ENCODE measurements around the gene GRM8. TPM values are rescaled to one million over a fixed set of nuclear protein-coding genes. Genes with fewer than 3 reads are reported as not detected.

The GRM8 gene
- total and polyA plus RNA-seq, 9 of the 15 experiments (the other 6 are each of a cell fraction or from before 2014, with no cell fraction given): 0.13 TPM; not detected in 7

DNA sequence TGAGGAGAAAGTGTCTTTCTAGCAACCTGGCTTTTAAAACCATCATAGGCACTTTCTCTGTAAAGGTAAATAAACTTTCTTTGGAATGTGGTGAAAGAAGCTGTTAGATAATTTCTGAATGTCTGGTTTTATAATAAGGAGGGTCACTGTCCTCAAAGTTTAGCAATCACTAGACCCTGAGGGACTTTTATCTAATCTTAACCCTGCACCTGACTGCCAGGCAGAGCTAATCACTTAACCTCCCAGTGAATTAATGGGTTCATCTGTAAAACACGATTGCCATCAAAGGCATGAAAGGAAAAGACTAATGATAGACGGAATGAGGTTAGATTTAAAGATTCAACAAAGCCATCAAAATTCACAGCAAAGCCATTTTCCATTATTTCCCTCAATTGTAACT is 553.8 kb downstream of the GRM8 start (continued):
- no peak for TF ChIP-seq SP1 (CRISPR knock-in tag; IDR thresholded peaks at IDR 0.05)
- no peak for TF ChIP-seq PREB (CRISPR knock-in tag; IDR thresholded peaks at IDR 0.05)
- no peak for TF ChIP-seq ELF2 (CRISPR knock-in tag; IDR thresholded peaks at IDR 0.05)
- TF ChIP-seq ZNF707 (CRISPR knock-in tag; conservative IDR thresholded peaks at IDR 0.05): no peak
- no peak for TF ChIP-seq SREBF1 (IDR thresholded peaks at IDR 0.05; ENCODE audit: borderline replicate concordance, low read depth, low read length)
- TF ChIP-seq CHCHD3 (CRISPR knock-in tag; IDR thresholded peaks at IDR 0.05): no peak
- TF ChIP-seq ZNF140 (CRISPR knock-in tag; IDR thresholded peaks at IDR 0.05): no peak
- TF ChIP-seq NFE2L1 (tag; IDR thresholded peaks at IDR 0.05; ENCODE audit: borderline replicate concordance, low read depth): no peak
- TF ChIP-seq ARID1B (IDR thresholded peaks at IDR 0.05): peak; percentile 92
- no peak for TF ChIP-seq PTBP1 (IDR thresholded peaks at IDR 0.05; ENCODE audit: low read depth, low read length)
- TF ChIP-seq ZC3H4 (CRISPR knock-in tag; IDR thresholded peaks at IDR 0.05; ENCODE audit: borderline replicate concordance): no peak
- no peak for TF ChIP-seq KLF1 (tag; IDR thresholded peaks at IDR 0.05)
- TF ChIP-seq ZC3H11A (IDR thresholded peaks at IDR 0.05; ENCODE audit: low read depth, low read length): no peak
- no peak for TF ChIP-seq BCOR (IDR thresholded peaks at IDR 0.05)
- TF ChIP-seq TRIM24 (IDR thresholded peaks at IDR 0.05): 0 out of 4 replicates have a peak, but pooled peaks of 1 of the 2 experiments have one; percentile 20
- TF ChIP-seq BRD9 (IDR thresholded peaks at IDR 0.05; ENCODE audit: low read depth, partially characterized antibody): no peak
- no peak for TF ChIP-seq CHD2 (IDR thresholded peaks at IDR 0.05; ENCODE audit: low read depth, low read length)
- TF ChIP-seq TARDBP (IDR thresholded peaks at IDR 0.05): no peak
- no peak for TF ChIP-seq BDP1 (IDR thresholded peaks at IDR 0.05; ENCODE audit: insufficient read depth, insufficient read length)
- no peak for TF ChIP-seq NKRF (IDR thresholded peaks at IDR 0.05; ENCODE audit: borderline replicate concordance)
- TF ChIP-seq EP300 (IDR thresholded peaks at IDR 0.05; ENCODE audit: low read length): peak; percentile 89
- 0 out of 4 replicates have a peak, but pooled peaks of 1 of the 2 experiments have one; percentile 62 for TF ChIP-seq ZMIZ1 (IDR thresholded peaks at IDR 0.05; ENCODE audit: low read depth in 2 of 2, low read length in 2 of 2)
- TF ChIP-seq FOXP1 (CRISPR knock-in tag; IDR thresholded peaks at IDR 0.05): no peak
- no peak for TF ChIP-seq CREB3 (tag; conservative IDR thresholded peaks at IDR 0.05; ENCODE audit: low read depth)
- TF ChIP-seq HMG20B (CRISPR knock-in tag; IDR thresholded peaks at IDR 0.05): no peak

Data from K562 (cell line).